DOHH2 (cell line): ENCODE results near the gene RUSF1.

Experiments used
- EZH2phosphoT487 ChIP-seq: fragments of 200-600 bp; sonication (generic); IDR thresholded peaks from 2 replicates; pipeline ENCODE4 v1.6.1; 2017; ENCODE audit warnings: borderline replicate concordance, mild to moderate bottlenecking, antibody characterized with exemption, low read length, moderate library complexity, mixed read lengths
- TF ChIP-seq, protein P1 (sequence below): fragments of 200-600 bp; sonication (generic); IDR thresholded peaks from one replicate; pipeline ENCODE4 v1.5.1; 2014; ENCODE audit warnings: antibody characterized with exemption, mild to moderate bottlenecking, low read depth, low read length; ENCODE audit not compliant: poor library complexity, severe bottlenecking

DNA sequence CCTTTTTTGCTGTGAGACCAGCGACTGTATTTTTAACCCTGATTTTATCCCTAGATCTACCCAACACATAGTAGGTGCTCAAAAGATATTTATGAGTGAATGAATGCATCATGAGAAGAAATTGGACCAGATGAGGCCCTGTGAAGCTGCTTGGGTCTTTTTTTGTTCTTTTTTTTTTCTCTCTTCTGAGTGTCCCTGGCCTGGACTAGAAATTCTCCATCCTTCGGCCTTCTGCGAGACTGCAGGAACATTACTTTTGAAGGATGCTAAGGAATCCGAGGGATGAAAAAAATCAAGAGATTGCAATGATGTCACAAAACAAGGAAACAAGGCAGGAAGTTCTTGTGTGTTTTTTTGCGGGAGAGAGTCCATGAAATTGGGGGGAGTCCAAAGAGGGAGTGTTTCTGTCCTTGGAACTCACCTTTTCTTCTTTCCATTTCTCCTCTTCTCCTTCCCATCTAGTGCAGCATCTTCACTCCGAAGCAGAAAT is 560 bp upstream of the RUSF1 start:
- TF ChIP-seq, protein P1, sequence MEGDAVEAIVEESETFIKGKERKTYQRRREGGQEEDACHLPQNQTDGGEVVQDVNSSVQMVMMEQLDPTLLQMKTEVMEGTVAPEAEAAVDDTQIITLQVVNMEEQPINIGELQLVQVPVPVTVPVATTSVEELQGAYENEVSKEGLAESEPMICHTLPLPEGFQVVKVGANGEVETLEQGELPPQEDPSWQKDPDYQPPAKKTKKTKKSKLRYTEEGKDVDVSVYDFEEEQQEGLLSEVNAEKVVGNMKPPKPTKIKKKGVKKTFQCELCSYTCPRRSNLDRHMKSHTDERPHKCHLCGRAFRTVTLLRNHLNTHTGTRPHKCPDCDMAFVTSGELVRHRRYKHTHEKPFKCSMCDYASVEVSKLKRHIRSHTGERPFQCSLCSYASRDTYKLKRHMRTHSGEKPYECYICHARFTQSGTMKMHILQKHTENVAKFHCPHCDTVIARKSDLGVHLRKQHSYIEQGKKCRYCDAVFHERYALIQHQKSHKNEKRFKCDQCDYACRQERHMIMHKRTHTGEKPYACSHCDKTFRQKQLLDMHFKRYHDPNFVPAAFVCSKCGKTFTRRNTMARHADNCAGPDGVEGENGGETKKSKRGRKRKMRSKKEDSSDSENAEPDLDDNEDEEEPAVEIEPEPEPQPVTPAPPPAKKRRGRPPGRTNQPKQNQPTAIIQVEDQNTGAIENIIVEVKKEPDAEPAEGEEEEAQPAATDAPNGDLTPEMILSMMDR = no peak
- TF ChIP-seq EZH2phosphoT487 = no peak
